Measurements from ENCODE around the gene STARD7. TPM values are rescaled to one million over a fixed set of nuclear protein-coding genes. Genes with fewer than 3 reads are reported as not detected.

The STARD7 gene
- total RNA-seq, 4 donors from 2014 or later, result 69.4 to 92.4 (median 76.8) TPM

GRCh38 chr2:96241227-96241626, 32.6 kb upstream of the STARD7 start:
- DNase-seq (ENCODE audit: low spot score in 2 of 2), result no peak
- TF ChIP-seq POLR2A (IDR thresholded peaks at IDR 0.05) (no peak), CTCF (IDR thresholded peaks at IDR 0.05) (no peak), POLR2AphosphoS5 (IDR thresholded peaks at IDR 0.05) (no peak), EP300 (IDR thresholded peaks at IDR 0.05) (no peak)
- Histone ChIP-seq H3K27me3 (no peaks in the 10 kb centered on the region), H3K4me1 (peaks cover 23% of the 10 kb centered on the region), H3K4me3 (no peak overlapping the region), H3K36me3 (no peaks in the 10 kb centered on the region), H3K27ac (no peak overlapping the region), H3K9me3 (no peaks in the 10 kb centered on the region)
- 59% methylated on average over 2 of the region's 2 CpGs for WGBS

GRCh38 chr2:96240341-96241038, 31.9 kb upstream of the STARD7 start:
- TF ChIP-seq CTCF (IDR thresholded peaks at IDR 0.05), result no peak
- no peak for TF ChIP-seq POLR2AphosphoS5 (IDR thresholded peaks at IDR 0.05)
- no peak for TF ChIP-seq POLR2A (IDR thresholded peaks at IDR 0.05)
- TF ChIP-seq EP300 (IDR thresholded peaks at IDR 0.05), result no peak
- Histone ChIP-seq H3K4me3 (no peak overlapping the region), H3K36me3 (no peaks in the 10 kb centered on the region), H3K27me3 (no peaks in the 10 kb centered on the region), H3K9me3 (no peaks in the 10 kb centered on the region), H3K4me1 (peaks cover 21% of the 10 kb centered on the region), H3K27ac (no peak overlapping the region)
- no peak for DNase-seq (ENCODE audit: low spot score in 2 of 2)
- WGBS, result 90% methylated on average over 9 of the region's 9 CpGs

GRCh38 chr2:96239745-96240264, 31.2 kb upstream of the STARD7 start:
- H3K27ac ChIP-seq, result no peak overlapping the region
- H3K4me1 ChIP-seq, result peaks cover 21% of the 10 kb centered on the region
- no peaks in the 10 kb centered on the region for H3K27me3 ChIP-seq
- H3K4me3 ChIP-seq, result no peak overlapping the region
- no peaks in the 10 kb centered on the region for H3K9me3 ChIP-seq
- 91% methylated on average over 9 of the region's 9 CpGs for WGBS
- no peak for DNase-seq (ENCODE audit: low spot score in 2 of 2)
- TF ChIP-seq CTCF (IDR thresholded peaks at IDR 0.05), result no peak
- no peak for TF ChIP-seq POLR2AphosphoS5 (IDR thresholded peaks at IDR 0.05)
- TF ChIP-seq EP300 (IDR thresholded peaks at IDR 0.05), result no peak
- no peaks in the 10 kb centered on the region for H3K36me3 ChIP-seq

- no peak overlapping the region for H3K27ac ChIP-seq
- H3K36me3 ChIP-seq, result no peaks in the 10 kb centered on the region
- no peak for DNase-seq (ENCODE audit: low spot score in 2 of 2)
- TF ChIP-seq CTCF (IDR thresholded peaks at IDR 0.05) (no peak), POLR2A (IDR thresholded peaks at IDR 0.05) (no peak)
- no peaks in the 10 kb centered on the region for H3K9me3 ChIP-seq
- H3K4me1 ChIP-seq, result peaks cover 21% of the 10 kb centered on the region
- no peak overlapping the region for H3K4me3 ChIP-seq
- H3K27me3 ChIP-seq, result no peaks in the 10 kb centered on the region
- WGBS, result 89% methylated on average over 3 of the region's 3 CpGs
Measured at GRCh38 chr2:96239091-96239490, 30.5 kb upstream of the STARD7 start.

- DNase-seq (ENCODE audit: low spot score in 2 of 2), result no peak
- H3K27me3 ChIP-seq, result no peaks in the 10 kb centered on the region
- H3K4me1 ChIP-seq, result peaks cover 21% of the 10 kb centered on the region
- no peaks in the 10 kb centered on the region for H3K9me3 ChIP-seq
- H3K4me3 ChIP-seq, result no peak overlapping the region
- WGBS, result 88% methylated on average over 3 of the region's 3 CpGs
- H3K36me3 ChIP-seq, result no peaks in the 10 kb centered on the region
- TF ChIP-seq POLR2AphosphoS5 (IDR thresholded peaks at IDR 0.05) (no peak), EP300 (IDR thresholded peaks at IDR 0.05) (no peak), CTCF (IDR thresholded peaks at IDR 0.05) (no peak), POLR2A (IDR thresholded peaks at IDR 0.05) (no peak)
- H3K27ac ChIP-seq, result no peak overlapping the region
Measured at GRCh38 chr2:96238266-96238665, 29.6 kb upstream of the STARD7 start.
